HG03045 (cell line): Measurements from ENCODE around the gene ZNF718.
"Not testable (repeated sequence)": the region's sequence is repeated elsewhere in the genome, so short reads cannot be mapped to it uniquely, and the experiment has no call there.

Experiments
- ATAC-seq: cut with Tn5 transposase; IDR thresholded peaks from one replicate; pipeline ENCODE4 v1.9.1; 2021; ENCODE audit warnings: mild to moderate bottlenecking, moderate library complexity; ENCODE audit not compliant: unreplicated experiment

The ZNF718 gene

GRCh38 chr4:147233-147632 is 22.9 kb downstream of the ZNF718 start:
- no peak for ATAC-seq

- ATAC-seq, result no peak
These were observed 37.4 kb downstream of the ZNF718 start for GRCh38 chr4:161496-162284.

GRCh38 chr4:169640-170039 is 45.3 kb downstream of the ZNF718 start:
- ATAC-seq, result not testable (repeated sequence)

GRCh38 chr4:171318-171717 is 47.0 kb downstream of the ZNF718 start:
- not testable (repeated sequence) for ATAC-seq

GRCh38 chr4:173666-174314 is 49.5 kb downstream of the ZNF718 start:
- ATAC-seq, result no peak

GRCh38 chr4:175986-176385 is 51.7 kb downstream of the ZNF718 start:
- ATAC-seq, result no peak

GRCh38 chr4:176995-177394 is 52.7 kb downstream of the ZNF718 start:
- no peak for ATAC-seq

GRCh38 chr4:182225-182624 is 57.9 kb downstream of the ZNF718 start:
- not testable (repeated sequence) for ATAC-seq

- no peak for ATAC-seq
These were observed 63.8 kb downstream of the ZNF718 start for GRCh38 chr4:188091-188490.

- ATAC-seq, result not testable (repeated sequence)
These were observed 70.9 kb downstream of the ZNF718 start for GRCh38 chr4:195159-195558.

GRCh38 chr4:200936-201335 is 76.6 kb downstream of the ZNF718 start:
- no peak for ATAC-seq

- ATAC-seq, result not testable (repeated sequence)
These were observed 78.5 kb downstream of the ZNF718 start for GRCh38 chr4:202822-203221.

- no peak for ATAC-seq
These were observed 80.9 kb downstream of the ZNF718 start for GRCh38 chr4:205097-205756.

GRCh38 chr4:206054-206453 is 81.8 kb downstream of the ZNF718 start:
- no peak for ATAC-seq

GRCh38 chr4:208416-209096 is 84.3 kb downstream of the ZNF718 start:
- ATAC-seq, result not testable (repeated sequence)

- no peak for ATAC-seq
These were observed 86.8 kb downstream of the ZNF718 start for GRCh38 chr4:211033-211511.

- ATAC-seq, result no peak
These were observed 88.3 kb downstream of the ZNF718 start for GRCh38 chr4:212438-213188.

GRCh38 chr4:213189-213535 is 88.9 kb downstream of the ZNF718 start:
- not testable (repeated sequence) for ATAC-seq
